ENCODE measurements around the gene IHH.

- TF ChIP-seq CTCF (conservative IDR thresholded peaks at IDR 0.05; ENCODE audit: low read depth, low read length) (no peak), EZH2 (IDR thresholded peaks at IDR 0.05; ENCODE audit: low read length, unreplicated experiment) (no peak)
Measured at GRCh38 chr2:219106251-219106650, 45.5 kb upstream of the IHH start.

Data from PC-3 (cell line).